HG02840 (cell line): ENCODE results near the gene PSKH1.

Source experiments
- ATAC-seq: cut with Tn5 transposase; IDR thresholded peaks from one replicate; pipeline ENCODE4 v1.9.1; 2021; ENCODE audit warnings: mild to moderate bottlenecking, moderate library complexity, moderate number of reproducible peaks; ENCODE audit not compliant: unreplicated experiment, low FRiP score

PSKH1 gene

DNA sequence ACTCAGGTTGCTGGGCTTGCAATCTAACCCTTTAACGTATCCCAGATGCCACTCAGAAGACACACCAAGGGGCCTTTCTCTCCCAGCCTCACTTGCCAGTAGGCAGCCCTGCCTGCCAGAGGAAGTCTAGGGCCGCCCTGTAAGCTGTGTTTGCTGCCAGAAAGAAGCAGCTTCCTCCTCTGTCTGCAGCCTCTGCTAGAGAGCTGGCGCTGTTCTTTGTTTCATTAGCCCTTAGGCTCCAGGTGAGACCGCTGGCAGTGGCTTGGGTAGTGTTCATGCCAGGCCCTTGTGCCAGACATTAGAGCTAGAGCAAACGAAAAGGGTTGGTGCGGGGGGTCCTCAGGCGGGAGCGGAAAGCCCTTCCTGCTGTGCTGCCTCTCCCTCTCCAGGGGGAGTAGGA lies 29.7 kb downstream of the PSKH1 start:
- ATAC-seq, result no peak

DNA sequence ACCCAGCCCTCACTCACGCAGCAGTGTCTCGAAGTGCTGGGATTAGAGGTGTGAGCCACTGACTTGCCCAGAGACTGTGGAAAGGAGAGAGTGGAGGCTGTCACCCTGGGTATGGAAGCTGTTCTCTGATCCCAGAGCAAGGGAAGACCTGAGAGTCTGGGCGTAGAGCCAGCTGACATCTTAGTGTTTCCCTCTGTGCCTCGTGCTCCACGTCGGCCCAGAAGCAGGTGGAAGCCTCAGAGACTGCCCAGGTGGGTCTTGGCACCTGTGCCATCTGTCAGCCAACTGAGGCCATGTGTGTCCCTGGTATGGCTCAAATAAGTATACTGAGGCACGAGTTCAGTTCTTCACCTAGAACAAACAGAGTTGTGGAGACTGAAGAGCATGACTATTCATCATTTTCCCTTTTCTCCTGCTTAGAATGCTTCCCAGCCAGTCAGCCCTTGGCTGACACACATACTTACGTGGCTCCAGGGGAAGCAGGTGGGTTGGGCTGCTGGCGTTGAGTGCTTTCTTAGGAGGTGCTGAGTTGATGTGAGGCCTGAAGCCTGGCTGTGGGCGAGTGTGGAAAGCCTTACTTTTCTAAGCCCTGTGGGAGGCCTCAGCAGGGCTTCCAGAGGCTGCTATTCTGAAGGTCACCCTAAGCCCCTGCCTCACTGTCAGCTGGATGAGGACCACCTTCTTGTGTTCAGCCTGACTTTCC lies 30.5 kb downstream of the PSKH1 start:
- no peak for ATAC-seq

DNA sequence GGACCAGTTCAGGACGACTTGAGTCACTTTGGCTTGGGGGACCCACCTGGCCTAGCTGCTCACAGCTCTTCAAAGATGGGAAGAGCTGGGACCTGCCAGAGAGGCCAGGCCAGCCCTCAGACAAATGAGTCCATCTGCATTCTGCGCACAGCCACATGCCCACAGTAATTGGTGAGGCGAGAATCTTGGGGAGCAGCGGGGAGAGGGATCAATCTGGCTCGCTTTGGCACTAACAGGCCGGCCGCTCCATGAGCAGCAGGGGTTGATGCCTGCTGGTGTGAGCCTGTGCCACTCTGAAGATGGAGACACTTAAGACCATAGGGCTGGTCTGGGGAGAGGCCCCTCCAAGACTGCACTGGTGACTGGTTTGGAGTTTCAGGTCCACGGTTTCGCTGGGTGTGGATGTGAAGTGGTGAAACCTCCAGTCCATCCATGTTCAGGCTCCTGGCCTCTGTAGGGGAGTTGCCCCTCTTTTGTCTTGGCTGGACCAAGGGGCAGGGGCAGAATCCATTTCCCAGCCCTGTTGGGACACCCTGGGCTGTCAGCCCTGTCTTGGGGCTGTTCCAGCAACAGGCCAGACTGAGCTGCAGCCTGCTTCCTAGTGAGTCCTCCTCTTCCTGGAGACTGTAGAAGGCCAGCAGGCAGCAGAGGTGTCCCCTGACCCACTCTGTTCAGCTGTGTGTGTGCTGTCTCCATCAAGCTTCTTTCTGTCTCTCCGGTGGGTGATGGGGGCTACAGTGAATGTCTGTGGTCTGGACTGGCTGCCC lies 31.3 kb downstream of the PSKH1 start:
- no peak for ATAC-seq

DNA sequence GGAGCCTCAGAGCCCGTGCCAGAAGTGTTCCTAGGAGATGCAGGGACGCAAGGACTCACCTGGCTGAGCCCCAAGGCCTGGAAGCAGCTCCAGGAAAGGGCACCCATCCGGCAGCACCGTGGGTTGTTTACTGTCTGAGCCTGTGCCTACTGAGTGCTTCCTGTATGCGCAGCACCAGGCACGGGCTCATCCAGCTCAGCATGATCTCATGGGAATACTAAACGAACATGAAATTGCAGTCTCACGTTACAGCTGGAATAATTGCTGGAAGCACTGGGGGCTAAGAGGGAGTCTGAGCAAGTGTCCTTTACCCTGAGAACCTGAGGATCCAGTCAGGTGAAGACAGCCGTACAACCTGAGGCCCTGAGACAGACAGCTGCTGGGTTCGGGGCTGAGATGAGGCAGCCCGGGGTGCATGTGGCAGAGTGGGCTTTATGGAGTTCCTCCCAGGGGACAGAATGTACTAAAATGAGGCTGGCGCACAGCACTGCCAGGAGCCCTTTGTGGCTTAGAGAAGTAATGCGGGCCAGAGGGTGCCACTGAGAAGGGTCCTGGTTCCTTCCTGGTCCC lies 33.2 kb downstream of the PSKH1 start:
- no peak for ATAC-seq

DNA sequence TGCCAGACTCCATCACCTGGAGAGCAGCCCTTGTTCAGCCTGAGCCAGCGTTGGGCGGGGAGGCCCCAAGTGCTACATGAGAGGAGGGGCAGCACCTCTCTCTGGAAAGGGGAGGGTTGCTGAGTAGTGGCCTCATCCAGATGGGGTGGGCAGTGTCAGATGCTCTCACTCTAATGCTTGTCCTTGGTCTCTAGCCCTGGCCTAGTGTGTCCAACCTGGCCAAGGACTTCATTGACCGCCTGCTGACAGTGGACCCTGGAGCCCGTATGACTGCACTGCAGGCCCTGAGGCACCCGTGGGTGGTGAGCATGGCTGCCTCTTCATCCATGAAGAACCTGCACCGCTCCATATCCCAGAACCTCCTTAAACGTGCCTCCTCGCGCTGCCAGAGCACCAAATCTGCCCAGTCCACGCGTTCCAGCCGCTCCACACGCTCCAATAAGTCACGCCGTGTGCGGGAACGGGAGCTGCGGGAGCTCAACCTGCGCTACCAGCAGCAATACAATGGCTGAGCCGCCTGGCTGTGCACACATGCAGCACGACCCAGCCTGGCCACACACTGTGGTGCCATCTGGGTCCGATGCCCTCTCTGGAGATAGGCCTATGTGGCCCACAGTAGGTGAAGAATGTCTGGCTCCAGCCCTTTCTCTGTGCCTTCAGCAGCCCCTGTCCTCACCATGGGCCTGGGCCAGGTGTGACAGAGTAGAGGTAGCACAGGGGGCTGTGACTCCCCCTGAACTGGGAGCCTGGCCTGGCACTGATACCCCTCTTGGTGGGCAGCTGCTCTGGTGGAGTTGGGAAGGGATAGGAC lies 34.3 kb downstream of the PSKH1 start:
- ATAC-seq, result no peak

DNA sequence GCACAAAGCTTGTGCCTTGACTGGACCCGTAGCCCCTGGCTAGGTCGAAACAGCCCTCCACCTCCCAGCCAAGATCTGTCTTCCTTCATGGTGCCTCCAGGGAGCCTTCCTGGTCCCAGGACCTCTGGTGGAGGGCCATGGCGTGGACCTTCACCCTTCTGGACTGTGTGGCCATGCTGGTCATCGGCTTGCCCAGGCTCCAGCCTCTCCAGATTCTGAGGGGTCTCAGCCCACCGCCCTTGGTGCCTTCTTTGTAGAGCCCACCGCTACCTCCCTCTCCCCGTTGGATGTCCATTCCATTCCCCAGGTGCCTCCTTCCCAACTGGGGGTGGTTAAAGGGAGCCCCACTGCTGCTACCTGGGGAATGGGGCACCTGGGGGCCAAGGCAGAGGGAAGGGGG lies 35.1 kb downstream of the PSKH1 start:
- no peak for ATAC-seq

DNA sequence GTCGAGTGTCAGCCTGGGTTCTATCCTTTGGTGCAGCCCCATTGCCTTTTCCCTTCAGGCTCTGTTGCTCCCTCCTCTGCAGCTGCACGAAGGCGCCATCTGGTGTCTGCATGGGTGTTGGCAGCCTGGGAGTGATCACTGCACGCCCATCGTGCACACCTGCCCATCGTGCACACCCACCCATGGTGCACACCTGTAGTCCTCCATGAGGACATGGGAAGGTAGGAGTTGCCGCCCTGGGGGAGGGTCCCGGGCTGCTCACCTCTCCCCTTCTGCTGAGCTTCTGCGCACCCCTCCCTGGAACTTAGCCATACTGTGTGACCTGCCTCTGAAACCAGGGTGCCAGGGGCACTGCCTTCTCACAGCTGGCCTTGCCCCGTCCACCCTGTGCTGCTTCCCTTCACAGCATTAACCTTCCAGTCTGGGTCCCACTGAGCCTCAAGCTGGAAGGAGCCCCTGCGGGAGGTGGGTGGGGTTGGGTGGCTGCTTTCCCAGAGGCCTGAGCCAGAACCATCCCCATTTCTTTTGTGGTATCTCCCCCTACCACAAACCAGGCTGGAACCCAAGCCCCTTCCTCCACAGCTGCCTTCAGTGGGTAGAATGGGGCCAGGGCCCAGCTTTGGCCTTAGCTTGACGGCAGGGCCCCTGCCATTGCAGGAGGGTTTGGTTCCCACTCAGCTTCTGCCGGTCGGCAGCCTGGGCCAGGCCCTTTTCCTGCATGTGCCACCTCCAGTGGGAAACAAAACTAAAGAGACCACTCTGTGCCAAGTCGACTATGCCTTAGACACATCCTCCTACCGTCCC lies 35.7 kb downstream of the PSKH1 start:
- no peak for ATAC-seq

DNA sequence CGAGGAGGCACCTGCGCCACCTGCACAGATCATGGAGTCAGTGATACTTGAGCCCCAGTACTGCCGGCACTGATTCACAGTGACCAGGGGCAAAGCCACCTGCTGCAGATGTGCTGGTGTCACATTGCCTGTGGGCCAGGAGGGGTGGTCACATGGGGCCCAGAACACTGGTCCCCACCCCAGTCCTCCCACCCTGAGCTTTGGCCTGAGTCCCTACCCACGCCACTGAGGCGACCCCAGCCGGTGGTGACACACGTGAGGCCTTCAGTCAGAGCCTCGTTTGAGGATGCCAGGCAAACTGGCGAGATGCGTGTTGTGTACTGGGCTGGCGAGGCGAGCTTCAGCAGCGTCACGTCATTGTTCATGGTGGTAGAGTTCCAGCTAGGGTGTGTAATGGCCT lies 37.1 kb downstream of the PSKH1 start:
- ATAC-seq, result no peak

DNA sequence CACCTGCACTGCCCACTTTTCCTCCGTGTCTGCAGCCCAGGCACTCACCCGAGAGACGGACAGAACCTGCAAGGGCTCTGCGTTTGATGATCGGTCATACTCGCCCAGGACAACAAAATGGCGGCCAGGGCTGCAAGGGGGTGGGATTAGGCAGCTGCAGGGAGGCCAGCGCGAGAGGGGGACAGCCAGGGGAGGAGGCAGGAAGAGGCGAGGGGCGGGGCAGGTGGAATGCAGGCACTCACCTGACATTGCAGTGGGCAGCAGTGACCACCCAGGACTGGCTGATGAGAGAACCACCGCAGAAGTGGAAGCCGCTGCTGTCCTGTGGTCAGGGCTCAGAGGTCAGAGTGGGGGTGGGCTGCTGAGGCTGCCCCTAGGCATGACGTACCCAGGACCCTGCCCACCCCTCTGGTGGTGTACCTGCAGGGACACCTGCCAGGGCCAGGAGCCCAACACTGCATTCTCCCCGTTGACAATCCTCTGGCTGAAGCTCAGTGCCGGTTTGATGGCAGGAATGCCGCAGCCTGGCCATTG lies 37.7 kb downstream of the PSKH1 start:
- ATAC-seq, result no peak

DNA sequence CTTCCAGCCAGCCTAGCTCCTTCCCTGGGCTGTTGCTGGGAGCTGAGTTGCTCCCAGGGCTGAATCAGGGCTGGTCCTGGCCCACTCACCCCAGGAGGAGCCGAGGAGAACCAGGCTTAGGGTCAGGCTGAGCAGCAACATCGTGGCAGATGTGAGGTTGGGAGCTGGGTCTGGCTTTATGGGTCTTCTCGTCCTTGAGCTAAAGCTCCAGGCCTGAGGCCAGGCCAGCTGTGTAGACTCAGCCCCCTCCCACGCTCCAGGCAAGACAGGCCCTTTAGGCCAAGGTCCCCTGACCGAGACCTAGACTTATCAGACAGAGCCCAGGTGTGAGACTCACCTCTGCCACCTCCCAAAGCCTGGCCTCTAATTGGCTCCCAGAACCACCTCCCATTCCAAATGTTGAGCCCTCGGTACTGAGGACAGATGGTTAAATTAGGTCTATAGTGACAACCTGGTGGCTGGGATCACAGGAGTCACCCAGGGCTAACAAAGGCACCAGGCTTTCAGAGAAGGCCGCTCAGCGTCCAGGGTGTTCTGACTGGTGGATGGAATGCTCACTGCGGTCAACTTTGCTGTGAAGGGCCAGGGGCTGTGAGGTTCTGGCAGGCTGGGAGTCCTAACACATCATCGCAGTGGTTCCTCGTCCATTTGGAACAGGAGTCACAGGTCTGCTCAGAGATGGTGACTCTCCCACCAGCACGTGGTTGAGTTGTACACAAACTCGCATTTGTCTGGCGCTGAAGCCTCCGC lies 38.8 kb downstream of the PSKH1 start, which contains the start of gene CTRL:
Gene CTRL (minus strand): TSS at position 151 of the 750 bp plus-strand sequence. CDS start 10 bp downstream, at position 141.
- no peak for ATAC-seq

DNA sequence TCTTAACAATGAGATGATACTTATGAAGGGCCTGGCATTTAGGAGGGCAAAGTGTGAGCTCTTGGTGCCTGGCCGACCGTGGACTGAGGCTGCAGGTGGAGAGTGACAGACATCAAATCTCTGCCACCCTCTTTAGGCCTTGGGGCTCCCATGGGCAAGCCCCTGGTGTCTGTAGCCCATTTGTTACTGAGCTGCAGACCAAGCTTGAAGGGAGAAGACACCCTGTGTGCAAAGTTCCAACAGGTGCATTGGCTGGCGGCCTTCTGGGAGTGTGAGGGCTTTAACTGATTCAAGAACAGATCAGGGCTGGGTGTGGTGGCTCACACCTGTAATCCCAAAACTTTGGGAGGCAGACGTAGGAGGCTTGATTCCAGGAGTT lies 39.4 kb downstream of the PSKH1 start:
- no peak for ATAC-seq

DNA sequence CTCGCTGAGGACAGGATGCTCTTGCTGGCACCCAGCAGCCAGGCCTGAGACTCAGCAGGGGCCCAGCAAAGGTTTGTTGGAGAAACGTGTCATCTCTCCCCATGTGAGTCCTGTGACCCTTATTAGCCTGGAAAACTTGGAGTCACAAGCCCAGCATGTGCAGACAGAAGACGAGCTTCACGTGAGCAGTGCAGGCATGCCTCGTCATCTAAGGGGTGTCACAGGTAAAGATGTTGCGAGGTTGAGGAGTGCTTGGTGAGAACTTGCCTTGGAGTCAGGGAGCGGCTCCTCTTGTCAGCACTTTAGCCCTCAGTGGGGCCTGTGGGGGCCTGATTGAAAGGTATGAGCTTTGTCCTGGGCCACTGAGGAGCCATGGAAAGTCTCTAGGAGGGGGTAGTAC lies 40.8 kb downstream of the PSKH1 start:
- ATAC-seq, result no peak

DNA sequence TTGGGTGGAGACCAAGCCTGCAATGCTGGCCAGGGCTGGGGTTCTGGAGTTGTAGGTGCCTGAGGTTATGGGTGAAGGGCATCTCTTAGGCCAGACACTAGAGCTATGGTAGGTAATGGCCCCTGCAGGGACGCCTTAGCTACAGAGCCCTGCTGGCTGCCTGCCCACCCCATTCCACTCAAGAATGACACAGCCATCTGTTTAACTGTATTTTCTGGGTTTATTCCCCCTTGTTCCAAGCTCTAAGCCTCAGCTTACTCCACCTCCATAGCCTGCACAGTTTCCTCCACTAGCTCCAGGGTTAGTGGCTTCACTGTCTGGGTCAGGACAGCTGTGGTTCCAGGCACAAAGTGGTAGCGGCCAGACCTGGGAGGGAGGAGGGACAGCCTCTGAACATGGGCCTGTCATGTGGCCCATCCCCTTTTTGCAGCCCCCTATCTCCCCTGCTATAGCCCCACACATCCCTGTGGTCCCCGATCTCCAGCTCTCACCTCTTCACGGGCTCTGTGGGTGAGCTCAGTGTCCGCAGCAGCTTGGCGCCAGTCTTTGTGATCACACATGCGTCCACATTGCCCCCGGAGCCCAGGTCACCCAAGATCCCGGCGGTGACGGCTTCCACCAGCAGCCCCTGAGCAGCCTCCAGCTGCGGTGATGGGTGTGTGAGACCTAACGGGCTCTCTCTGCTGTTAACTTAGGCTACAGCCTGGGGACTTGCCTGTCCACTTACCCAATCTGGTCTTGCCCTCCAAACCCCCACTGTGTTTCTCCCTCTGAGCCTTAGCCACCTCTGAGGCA lies 41.4 kb downstream of the PSKH1 start:
- no peak for ATAC-seq

DNA sequence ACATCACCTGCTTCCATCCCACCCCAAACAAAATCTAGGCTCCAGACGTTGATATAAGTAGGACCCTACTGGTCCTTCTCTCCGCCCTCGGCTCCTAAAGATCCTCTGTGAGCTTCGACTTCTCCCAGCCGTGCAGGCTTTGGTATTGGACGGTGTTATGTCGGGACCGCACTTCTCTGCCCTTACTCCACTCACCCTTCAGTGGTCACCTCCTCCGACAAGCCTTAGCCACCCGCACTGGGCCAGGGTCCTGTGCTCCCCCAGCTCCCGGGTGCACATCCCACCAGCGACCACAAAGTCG lies 42.0 kb downstream of the PSKH1 start:
- ATAC-seq, result no peak

DNA sequence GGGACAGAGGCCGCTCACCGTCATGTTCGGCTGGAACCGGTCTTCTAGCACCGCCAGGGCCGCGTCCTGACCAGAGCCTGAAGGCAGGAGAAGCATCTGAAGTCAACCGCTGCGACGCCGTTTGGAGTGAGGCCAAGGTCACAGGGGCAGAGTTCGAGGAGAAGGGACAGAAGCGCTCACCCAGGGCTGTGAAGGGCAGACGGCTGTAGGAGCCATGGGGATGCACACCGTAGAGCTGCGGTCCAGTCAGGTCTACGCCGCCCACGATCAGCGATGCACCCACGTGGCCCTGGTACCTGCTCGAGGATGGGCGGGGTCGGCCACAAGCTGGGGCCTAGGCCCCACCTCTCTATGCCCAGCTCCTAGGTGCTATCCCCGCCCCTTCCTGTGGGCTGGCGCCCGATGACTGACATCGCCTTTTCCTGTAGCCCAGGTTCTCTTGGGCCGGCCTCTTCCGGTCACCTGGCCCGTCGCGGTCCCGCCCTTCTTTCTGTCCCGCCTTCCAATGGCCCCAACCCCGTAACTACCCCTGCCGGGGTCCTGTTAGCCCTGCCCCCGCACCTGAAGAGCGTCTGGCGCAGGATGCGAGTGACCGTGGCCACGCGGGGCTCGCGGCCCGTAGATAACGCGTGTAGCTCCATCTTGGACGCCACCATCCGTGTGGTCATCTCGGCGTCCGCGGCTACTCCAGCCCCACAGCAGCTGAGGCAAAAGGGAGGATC lies 42.5 kb downstream of the PSKH1 start:
- ATAC-seq, result peak; percentile 90

DNA sequence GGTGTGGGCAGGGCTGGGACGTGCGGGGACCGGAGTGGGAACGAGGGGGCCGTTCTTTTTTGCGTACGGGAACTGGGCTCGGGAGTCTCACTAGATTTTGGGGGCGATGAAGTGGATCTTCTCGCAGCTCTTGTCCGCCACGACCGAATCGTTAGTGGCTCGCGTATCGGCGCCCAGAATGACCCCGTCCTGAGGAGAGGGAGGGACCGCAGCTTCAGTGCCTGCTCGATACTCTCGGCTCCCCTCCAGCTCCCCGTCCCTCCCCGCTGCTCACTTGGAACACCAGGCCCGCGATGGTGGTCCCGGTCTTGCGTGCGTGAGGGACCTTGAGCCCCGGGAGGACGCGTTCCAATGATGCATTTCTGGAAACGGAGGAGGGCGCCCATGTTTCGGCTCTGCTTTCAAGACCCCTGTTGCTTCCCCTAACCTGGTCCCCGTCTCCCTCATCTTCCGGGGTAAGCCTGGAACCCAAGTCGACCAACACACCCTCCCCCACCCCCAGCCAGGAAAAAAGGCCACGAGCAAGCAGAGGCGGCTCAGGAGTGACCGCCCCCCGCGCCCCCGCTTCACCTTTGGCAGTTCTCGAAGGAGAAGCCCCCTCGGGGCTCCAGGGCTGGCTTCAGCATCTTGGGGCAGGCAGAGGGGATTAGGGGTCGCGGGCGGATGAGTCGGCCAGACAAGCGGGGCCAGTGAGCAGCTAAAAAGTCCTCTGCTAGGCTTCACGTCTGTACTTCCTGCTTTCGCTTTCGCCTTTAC lies 43.2 kb downstream of the PSKH1 start, which contains the start of gene PSMB10:
Gene PSMB10 (minus strand): TSS at position 727 of the 756 bp plus-strand sequence. CDS start 101 bp downstream, at position 626.
- peak; percentile 6 for ATAC-seq
